ENCODE results near the gene PRSS36. TPM values are rescaled to one million over a fixed set of nuclear protein-coding genes. Genes with fewer than 3 reads are reported as not detected.

The PRSS36 gene
- total and polyA plus RNA-seq, 9 of the 15 experiments (the other 6 are each of a cell fraction or from before 2014, with no cell fraction given) = 0.09 to 1.2 (median 0.54) TPM; not detected in 2

DNA sequence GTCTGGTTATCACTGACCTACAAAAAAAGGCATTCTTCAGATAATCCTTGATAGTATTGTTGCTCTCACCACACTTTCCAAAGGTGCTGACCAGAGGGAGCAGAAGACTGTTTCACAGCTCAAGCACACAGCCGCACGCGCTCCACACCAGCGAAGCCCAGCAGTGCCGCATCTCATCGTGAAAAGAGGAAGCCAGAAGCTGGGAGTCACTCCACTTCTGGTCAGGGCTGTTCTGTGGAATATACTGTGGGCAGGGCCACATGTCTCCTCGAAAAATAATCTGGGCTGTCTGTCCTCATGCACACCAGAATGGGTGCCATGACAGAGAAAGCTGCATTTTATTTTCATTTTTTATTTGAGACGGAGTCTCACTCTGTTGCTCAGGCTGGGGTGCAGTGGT lies 7.3 kb upstream of the PRSS36 start:
- H3K4me2 ChIP-seq (ENCODE audit: insufficient read depth, low read length) = peak overlapping the region; percentile 51; the same call in 1 of the 2 replicates
- H3K4me3 ChIP-seq = no peak overlapping the region
- BruUV-seq (replicated peaks) = no TSS peak
- CTCF ChIA-PET (ENCODE audit: low intra/inter-chr PET ratio) = interaction anchor here (1.0 kb wide), 1 partner anchor 204 kb away, joined by 5 read pairs; no protein-coding TSS in a partner anchor
- WGBS (ENCODE audit: insufficient coverage, low coverage, missing lambda C conversion rate) = 7% methylated on average over 8 of the region's 8 CpGs
- no peaks in the 10 kb centered on the region for H3K27me3 ChIP-seq (ENCODE audit: control insufficient read depth in 2 of 2, insufficient read depth in 2 of 2, low read length in 2 of 2)
- intact Hi-C loops (cut with micrococcal nuclease) = no loop called here
- H3K9me1 ChIP-seq (ENCODE audit: control insufficient read depth, insufficient read depth, low read length) = no peaks in the 10 kb centered on the region
- peak overlapping the region; percentile 8 to 46; a peak in 2 of 4 replicates for H3K9ac ChIP-seq (ENCODE audit: insufficient read depth in 1 of 2, low read depth in 2 of 2, low read length in 2 of 2)
- peaks cover 0 to 7% of the 10 kb centered on the region in 2 experiments; a peak in 3 of 5 replicates for H3K4me1 ChIP-seq (replicated peaks in 1 of 2; ENCODE audit: control insufficient read depth in 2 of 2, insufficient read depth in 2 of 2, low read length in 2 of 2)
- FAIRE-seq (peak; percentile 86), DNase-seq (ENCODE audit: extremely low read depth in 1 of 4, low spot score in 3 of 4) (peak in 2 of 4 experiments; percentile 42 to 64), ATAC-seq (peak; percentile 93)
- no peaks in the 10 kb centered on the region for H4K20me1 ChIP-seq (replicated peaks; ENCODE audit: control insufficient read depth, insufficient read depth, low read length)
- no peak overlapping the region for H3K27ac ChIP-seq (ENCODE audit: extremely low read depth, low read depth, low read length)
- in situ Hi-C loops (cut with MboI) = no loop called here
- H2AFZ ChIP-seq (ENCODE audit: low read depth, low read length) = peak overlapping the region; percentile 60
- no peaks in the 10 kb centered on the region for H3K79me2 ChIP-seq (ENCODE audit: control insufficient read depth, insufficient read depth, low read length)
- no peaks in the 10 kb centered on the region for H3K36me3 ChIP-seq (ENCODE audit: control insufficient read depth, insufficient read depth, low read length)
- POLR2A ChIA-PET = interaction anchor here (0.9 to 3.6 kb wide), 6 partner anchors 14 to 134 kb away, joined by 3 to 37 read pairs (median 4); partner anchors contain the start of gene FUS
- no peaks in the 10 kb centered on the region for H3K9me3 ChIP-seq (replicated peaks; ENCODE audit: control insufficient read depth, insufficient read depth, low read depth, low read length)
- TF ChIP-seq CTBP1 (IDR thresholded peaks at IDR 0.05; ENCODE audit: borderline replicate concordance) (peak; percentile 29; the same call in 1 of the 2 replicates), SPI1 (IDR thresholded peaks at IDR 0.05; ENCODE audit: borderline replicate concordance, low read depth, low read length) (peak; percentile 99), HNRNPK (IDR thresholded peaks at IDR 0.05; ENCODE audit: low read depth, low read length, poor library complexity, severe bottlenecking) (no peak)
- TF ChIP-seq, protein P1, sequence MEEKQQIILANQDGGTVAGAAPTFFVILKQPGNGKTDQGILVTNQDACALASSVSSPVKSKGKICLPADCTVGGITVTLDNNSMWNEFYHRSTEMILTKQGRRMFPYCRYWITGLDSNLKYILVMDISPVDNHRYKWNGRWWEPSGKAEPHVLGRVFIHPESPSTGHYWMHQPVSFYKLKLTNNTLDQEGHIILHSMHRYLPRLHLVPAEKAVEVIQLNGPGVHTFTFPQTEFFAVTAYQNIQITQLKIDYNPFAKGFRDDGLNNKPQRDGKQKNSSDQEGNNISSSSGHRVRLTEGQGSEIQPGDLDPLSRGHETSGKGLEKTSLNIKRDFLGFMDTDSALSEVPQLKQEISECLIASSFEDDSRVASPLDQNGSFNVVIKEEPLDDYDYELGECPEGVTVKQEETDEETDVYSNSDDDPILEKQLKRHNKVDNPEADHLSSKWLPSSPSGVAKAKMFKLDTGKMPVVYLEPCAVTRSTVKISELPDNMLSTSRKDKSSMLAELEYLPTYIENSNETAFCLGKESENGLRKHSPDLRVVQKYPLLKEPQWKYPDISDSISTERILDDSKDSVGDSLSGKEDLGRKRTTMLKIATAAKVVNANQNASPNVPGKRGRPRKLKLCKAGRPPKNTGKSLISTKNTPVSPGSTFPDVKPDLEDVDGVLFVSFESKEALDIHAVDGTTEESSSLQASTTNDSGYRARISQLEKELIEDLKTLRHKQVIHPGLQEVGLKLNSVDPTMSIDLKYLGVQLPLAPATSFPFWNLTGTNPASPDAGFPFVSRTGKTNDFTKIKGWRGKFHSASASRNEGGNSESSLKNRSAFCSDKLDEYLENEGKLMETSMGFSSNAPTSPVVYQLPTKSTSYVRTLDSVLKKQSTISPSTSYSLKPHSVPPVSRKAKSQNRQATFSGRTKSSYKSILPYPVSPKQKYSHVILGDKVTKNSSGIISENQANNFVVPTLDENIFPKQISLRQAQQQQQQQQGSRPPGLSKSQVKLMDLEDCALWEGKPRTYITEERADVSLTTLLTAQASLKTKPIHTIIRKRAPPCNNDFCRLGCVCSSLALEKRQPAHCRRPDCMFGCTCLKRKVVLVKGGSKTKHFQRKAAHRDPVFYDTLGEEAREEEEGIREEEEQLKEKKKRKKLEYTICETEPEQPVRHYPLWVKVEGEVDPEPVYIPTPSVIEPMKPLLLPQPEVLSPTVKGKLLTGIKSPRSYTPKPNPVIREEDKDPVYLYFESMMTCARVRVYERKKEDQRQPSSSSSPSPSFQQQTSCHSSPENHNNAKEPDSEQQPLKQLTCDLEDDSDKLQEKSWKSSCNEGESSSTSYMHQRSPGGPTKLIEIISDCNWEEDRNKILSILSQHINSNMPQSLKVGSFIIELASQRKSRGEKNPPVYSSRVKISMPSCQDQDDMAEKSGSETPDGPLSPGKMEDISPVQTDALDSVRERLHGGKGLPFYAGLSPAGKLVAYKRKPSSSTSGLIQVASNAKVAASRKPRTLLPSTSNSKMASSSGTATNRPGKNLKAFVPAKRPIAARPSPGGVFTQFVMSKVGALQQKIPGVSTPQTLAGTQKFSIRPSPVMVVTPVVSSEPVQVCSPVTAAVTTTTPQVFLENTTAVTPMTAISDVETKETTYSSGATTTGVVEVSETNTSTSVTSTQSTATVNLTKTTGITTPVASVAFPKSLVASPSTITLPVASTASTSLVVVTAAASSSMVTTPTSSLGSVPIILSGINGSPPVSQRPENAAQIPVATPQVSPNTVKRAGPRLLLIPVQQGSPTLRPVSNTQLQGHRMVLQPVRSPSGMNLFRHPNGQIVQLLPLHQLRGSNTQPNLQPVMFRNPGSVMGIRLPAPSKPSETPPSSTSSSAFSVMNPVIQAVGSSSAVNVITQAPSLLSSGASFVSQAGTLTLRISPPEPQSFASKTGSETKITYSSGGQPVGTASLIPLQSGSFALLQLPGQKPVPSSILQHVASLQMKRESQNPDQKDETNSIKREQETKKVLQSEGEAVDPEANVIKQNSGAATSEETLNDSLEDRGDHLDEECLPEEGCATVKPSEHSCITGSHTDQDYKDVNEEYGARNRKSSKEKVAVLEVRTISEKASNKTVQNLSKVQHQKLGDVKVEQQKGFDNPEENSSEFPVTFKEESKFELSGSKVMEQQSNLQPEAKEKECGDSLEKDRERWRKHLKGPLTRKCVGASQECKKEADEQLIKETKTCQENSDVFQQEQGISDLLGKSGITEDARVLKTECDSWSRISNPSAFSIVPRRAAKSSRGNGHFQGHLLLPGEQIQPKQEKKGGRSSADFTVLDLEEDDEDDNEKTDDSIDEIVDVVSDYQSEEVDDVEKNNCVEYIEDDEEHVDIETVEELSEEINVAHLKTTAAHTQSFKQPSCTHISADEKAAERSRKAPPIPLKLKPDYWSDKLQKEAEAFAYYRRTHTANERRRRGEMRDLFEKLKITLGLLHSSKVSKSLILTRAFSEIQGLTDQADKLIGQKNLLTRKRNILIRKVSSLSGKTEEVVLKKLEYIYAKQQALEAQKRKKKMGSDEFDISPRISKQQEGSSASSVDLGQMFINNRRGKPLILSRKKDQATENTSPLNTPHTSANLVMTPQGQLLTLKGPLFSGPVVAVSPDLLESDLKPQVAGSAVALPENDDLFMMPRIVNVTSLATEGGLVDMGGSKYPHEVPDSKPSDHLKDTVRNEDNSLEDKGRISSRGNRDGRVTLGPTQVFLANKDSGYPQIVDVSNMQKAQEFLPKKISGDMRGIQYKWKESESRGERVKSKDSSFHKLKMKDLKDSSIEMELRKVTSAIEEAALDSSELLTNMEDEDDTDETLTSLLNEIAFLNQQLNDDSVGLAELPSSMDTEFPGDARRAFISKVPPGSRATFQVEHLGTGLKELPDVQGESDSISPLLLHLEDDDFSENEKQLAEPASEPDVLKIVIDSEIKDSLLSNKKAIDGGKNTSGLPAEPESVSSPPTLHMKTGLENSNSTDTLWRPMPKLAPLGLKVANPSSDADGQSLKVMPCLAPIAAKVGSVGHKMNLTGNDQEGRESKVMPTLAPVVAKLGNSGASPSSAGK (IDR thresholded peaks at IDR 0.05) = peak; percentile 91
- TF ChIP-seq, protein P2, sequence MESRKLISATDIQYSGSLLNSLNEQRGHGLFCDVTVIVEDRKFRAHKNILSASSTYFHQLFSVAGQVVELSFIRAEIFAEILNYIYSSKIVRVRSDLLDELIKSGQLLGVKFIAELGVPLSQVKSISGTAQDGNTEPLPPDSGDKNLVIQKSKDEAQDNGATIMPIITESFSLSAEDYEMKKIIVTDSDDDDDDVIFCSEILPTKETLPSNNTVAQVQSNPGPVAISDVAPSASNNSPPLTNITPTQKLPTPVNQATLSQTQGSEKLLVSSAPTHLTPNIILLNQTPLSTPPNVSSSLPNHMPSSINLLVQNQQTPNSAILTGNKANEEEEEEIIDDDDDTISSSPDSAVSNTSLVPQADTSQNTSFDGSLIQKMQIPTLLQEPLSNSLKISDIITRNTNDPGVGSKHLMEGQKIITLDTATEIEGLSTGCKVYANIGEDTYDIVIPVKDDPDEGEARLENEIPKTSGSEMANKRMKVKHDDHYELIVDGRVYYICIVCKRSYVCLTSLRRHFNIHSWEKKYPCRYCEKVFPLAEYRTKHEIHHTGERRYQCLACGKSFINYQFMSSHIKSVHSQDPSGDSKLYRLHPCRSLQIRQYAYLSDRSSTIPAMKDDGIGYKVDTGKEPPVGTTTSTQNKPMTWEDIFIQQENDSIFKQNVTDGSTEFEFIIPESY (CRISPR knock-in tag; IDR thresholded peaks at IDR 0.05) = peak; percentile 45; the same call in 1 of the 2 replicates
- TF ChIP-seq, protein P3, sequence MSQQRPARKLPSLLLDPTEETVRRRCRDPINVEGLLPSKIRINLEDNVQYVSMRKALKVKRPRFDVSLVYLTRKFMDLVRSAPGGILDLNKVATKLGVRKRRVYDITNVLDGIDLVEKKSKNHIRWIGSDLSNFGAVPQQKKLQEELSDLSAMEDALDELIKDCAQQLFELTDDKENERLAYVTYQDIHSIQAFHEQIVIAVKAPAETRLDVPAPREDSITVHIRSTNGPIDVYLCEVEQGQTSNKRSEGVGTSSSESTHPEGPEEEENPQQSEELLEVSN (IDR thresholded peaks at IDR 0.05; ENCODE audit: borderline replicate concordance in 1 of 2, extremely low read depth in 1 of 2, insufficient read depth in 1 of 2, insufficient read length in 1 of 2, low read depth in 1 of 2, low read length in 1 of 2, poor library complexity in 1 of 2, severe bottlenecking in 1 of 2) = peak; percentile 56 to 85

Measured in K562 (cell line).